ENCODE data around the gene RNF41. TPM values are rescaled to one million over a fixed set of nuclear protein-coding genes. Genes with fewer than 3 reads are reported as not detected.
"Not testable (repeated sequence)": the region's sequence is repeated elsewhere in the genome, so short reads cannot be mapped to it uniquely, and the experiment has no call there.

RNF41 gene
- polyA plus RNA-seq (ENCODE audit: insufficient read length in 3 of 3): 10 to 100 TPM; 43.8 to 50.1 (median 47.2) TPM
- long read RNA-seq, donor 1, full-length matches to known transcripts: 13 of 53 reads
- long read RNA-seq, donor 1, partial matches to known transcripts: 40 of 53 reads
- long read RNA-seq, donor 1, other reads (novel, unspliced or antisense): 0 of 53 reads
- long read RNA-seq, donor 2, full-length matches to known transcripts: 16 of 73 reads
- long read RNA-seq, donor 2, partial matches to known transcripts: 45 of 73 reads
- long read RNA-seq, donor 2, other reads (novel, unspliced or antisense): 12 of 73 reads
- long read RNA-seq, donor 3, full-length matches to known transcripts: 14 of 118 reads
- long read RNA-seq, donor 3, partial matches to known transcripts: 99 of 118 reads
- long read RNA-seq, donor 3, other reads (novel, unspliced or antisense): 5 of 118 reads
- long read RNA-seq, donor 4, full-length matches to known transcripts: 11 of 48 reads
- long read RNA-seq, donor 4, partial matches to known transcripts: 29 of 48 reads
- long read RNA-seq, donor 4, other reads (novel, unspliced or antisense): 8 of 48 reads
- long read RNA-seq, donor 5, full-length matches to known transcripts: 5 of 17 reads
- long read RNA-seq, donor 5, partial matches to known transcripts: 12 of 17 reads
- long read RNA-seq, donor 5, other reads (novel, unspliced or antisense): 0 of 17 reads
- long read RNA-seq, donor 6, full-length matches to known transcripts: 7 of 83 reads
- long read RNA-seq, donor 6, partial matches to known transcripts: 76 of 83 reads
- long read RNA-seq, donor 6, other reads (novel, unspliced or antisense): 0 of 83 reads
- long read RNA-seq, donor 7, full-length matches to known transcripts: 6 of 107 reads
- long read RNA-seq, donor 7, partial matches to known transcripts: 90 of 107 reads
- long read RNA-seq, donor 7, other reads (novel, unspliced or antisense): 11 of 107 reads
- long read RNA-seq, donor 8, full-length matches to known transcripts: 5 of 22 reads
- long read RNA-seq, donor 8, partial matches to known transcripts: 11 of 22 reads
- long read RNA-seq, donor 8, other reads (novel, unspliced or antisense): 6 of 22 reads
- long read RNA-seq, donor 9, full-length matches to known transcripts: 8 of 88 reads
- long read RNA-seq, donor 9, partial matches to known transcripts: 80 of 88 reads
- long read RNA-seq, donor 9, other reads (novel, unspliced or antisense): 0 of 88 reads
- long read RNA-seq, donor 10, full-length matches to known transcripts: 4 of 43 reads
- long read RNA-seq, donor 10, partial matches to known transcripts: 26 of 43 reads
- long read RNA-seq, donor 10, other reads (novel, unspliced or antisense): 13 of 43 reads
- long read RNA-seq, donor 11, full-length matches to known transcripts: 7 of 73 reads
- long read RNA-seq, donor 11, partial matches to known transcripts: 58 of 73 reads
- long read RNA-seq, donor 11, other reads (novel, unspliced or antisense): 8 of 73 reads
- long read RNA-seq, donor 12, full-length matches to known transcripts: 13 of 115 reads
- long read RNA-seq, donor 12, partial matches to known transcripts: 76 of 115 reads
- long read RNA-seq, donor 12, other reads (novel, unspliced or antisense): 26 of 115 reads
- long read RNA-seq, donor 13, full-length matches to known transcripts: 7 of 7 reads
- long read RNA-seq, donor 13, partial matches to known transcripts: 0 of 7 reads
- long read RNA-seq, donor 13, other reads (novel, unspliced or antisense): 0 of 7 reads
- long read RNA-seq, donor 14: 0 reads
- long read RNA-seq, donor 15, full-length matches to known transcripts: 18 of 418 reads
- long read RNA-seq, donor 15, partial matches to known transcripts: 370 of 418 reads
- long read RNA-seq, donor 15, other reads (novel, unspliced or antisense): 30 of 418 reads
- long read RNA-seq, donor 16, full-length matches to known transcripts: 9 of 56 reads
- long read RNA-seq, donor 16, partial matches to known transcripts: 30 of 56 reads
- long read RNA-seq, donor 16, other reads (novel, unspliced or antisense): 17 of 56 reads

GRCh38 chr12:56221757-56222530 is at the start of gene RNF41:
TSS of gene RNF41 (minus strand) at chr12:56221922. CDS start at chr12:56214047, 7,875 bp downstream.
- DNase-seq: peak; percentile 98

GRCh38 chr12:56271031-56271430 is 49.3 kb upstream of the RNF41 start:
- DNase-seq: peak; percentile 12

DNA sequence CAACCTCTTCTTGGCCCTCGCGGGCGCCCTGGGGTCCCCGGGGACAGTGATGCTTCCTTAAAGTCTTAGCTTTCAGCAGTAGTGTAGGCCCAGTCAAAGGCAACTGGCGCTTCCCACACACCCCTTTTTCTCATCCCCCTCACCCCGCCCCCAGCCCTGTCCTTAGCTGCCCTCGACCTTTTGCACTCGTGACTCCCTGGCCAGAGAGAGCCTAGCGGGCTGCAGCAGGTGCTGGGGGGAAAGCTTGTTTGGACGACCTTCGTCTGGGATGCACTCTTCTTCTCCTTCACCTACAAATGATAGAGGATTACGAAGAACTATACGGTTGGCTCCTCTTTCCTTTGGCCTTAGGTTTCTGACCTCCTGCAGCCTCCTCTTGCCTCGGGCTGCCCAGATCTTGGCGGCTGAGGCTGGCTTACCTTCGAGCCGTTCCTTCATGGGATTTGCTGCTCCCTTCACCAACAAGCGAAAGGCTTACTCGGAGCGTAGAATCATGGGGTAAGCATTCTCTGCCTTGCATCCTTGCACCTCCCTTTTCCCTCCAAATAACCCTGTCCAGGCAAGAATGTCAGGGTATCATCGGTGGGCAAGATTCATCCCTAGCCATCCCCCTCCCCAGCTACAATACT is 45.8 kb upstream of the RNF41 start:
- DNase-seq: no peak

DNA sequence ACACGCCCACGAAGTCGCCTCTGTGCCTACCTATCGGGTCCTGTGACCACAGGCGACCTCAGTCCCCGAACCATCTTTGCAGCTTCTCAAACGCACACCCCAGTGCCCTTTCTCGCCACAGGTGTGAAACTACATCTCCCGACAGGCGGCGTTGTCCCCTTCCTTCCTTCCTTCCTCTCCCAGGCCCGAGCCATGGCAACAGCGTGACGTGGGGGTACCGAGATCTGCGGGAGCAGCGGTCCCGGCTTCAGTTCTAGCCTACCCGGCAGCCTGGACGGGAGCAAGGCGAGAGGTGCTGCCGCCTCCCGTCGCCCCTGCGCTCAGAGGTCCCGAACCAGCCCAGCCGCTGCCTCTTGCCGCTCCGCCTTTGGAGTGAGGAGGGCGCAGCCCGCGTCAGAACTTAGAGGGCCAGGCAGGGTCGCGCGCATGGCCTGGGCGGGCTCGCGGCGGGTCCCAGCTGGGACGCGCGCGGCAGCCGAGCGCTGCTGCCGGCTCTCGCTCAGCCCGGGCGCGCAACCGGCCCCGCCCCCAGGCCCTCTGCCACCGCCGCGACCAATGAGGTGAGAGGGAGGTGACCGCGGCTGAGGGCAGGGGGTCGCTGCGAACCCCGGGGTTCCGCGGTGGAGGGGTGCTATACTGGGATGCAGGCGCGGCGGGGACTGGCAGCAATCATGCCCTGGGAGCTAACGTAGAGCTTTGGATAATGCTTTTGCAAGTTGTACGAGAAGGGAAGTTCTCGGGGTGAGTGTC is 45.1 kb upstream of the RNF41 start, which contains the start of gene COQ10A:
COQ10A (plus strand) TSS at position 250 of the 750 bp plus-strand sequence; CDS start at position 427, 177 bp downstream.
- DNase-seq: peak; percentile 92

DNA sequence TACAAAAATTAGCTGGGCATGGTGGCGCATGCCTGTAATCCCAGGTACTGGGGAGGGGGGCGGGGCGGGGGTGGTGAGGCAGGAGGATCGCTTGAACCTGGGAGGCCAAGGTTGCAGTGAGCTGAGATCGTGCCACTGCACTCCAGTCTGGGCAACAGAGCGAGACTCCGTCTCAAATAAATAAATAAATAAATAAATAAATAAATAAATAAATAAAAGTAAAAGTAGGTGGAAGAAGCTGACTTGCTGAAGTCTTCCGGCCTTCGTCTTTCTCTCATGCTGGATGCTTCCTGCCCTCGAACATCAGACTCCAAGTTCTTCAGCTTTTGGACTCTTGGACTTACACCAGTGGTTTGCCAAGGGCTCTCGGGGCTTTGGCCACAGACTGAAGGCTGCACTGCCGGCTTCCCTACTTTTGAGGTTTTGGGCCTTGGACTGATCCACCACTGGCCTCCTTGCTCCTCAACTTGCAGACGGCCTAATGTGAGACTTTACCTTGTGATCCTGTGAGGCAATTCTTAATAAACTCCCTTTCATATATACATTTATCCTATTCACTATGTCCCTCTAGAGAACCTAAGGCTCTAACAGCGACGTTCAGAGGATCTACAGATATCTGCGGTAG is 44.5 kb upstream of the RNF41 start:
- not testable (repeated sequence) for DNase-seq

GRCh38 chr12:56262955-56263354 is 41.2 kb upstream of the RNF41 start:
- DNase-seq: not testable (repeated sequence)

- DNase-seq: no peak
Observed at GRCh38 chr12:56261503-56262232, 39.9 kb upstream of the RNF41 start.

GRCh38 chr12:56260921-56261320 is 39.2 kb upstream of the RNF41 start:
- DNase-seq: no peak

- DNase-seq: no peak
Observed at GRCh38 chr12:56260380-56260779, 38.7 kb upstream of the RNF41 start.

DNA sequence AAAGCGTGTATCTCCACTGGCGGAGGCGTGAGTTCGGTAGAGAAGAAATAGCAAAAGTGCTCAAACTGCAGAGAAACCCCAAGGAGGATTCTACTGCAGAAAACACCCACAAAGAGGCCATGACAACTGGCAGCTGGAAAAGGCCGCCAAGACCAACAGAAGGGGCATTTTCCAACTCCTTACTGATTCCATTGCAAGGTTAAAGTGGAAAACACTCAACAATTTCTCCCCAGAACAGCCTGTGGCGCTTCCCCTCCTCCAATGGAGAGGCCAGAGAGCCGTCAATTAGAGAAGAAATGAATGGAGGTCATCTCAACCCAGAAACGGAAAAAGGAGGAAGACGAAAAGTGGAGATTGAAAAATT is 37.1 kb upstream of the RNF41 start:
- no peak for DNase-seq

DNA sequence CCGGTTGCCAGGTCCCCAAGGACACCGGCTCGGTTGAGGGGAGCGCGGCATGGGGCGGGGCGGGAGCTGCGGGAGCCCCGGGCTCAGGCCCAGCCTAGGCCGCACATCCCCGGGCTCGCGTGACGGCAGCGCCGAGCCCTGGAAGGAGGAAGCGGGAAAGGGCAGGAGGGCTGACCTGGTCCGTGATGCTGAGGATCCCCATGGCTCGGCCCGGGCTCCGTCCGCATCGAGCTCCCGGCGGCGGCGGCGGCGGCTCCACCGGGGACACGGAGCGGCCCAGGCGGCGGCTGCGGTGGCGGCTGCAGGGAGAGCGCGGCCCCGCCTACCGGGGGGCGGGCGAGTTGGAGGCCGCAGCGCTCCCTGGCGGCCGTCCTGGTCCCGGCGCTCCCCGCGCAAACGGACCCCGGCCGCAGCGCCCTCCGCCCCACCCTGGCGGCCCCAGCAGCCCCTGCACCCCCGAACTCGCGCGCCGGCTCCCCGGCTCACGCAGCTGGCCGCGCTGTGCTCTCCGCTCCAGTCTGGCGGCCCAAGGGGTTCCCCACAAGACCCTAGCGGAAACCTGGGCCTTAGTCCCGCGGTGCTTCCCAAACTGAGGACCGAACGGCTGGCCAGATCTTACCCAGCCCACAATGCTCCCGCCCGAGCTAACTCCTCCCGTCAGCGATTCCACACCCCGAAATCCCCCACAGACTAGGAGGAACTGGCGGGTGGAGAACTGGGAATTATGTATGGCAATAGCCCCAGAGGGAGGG is 36.5 kb upstream of the RNF41 start, which contains the start of gene ANKRD52:
ANKRD52 (minus strand) TSS at position 317 of the 752 bp plus-strand sequence; CDS start at position 202, 115 bp downstream.
- DNase-seq: peak; percentile 79

DNA sequence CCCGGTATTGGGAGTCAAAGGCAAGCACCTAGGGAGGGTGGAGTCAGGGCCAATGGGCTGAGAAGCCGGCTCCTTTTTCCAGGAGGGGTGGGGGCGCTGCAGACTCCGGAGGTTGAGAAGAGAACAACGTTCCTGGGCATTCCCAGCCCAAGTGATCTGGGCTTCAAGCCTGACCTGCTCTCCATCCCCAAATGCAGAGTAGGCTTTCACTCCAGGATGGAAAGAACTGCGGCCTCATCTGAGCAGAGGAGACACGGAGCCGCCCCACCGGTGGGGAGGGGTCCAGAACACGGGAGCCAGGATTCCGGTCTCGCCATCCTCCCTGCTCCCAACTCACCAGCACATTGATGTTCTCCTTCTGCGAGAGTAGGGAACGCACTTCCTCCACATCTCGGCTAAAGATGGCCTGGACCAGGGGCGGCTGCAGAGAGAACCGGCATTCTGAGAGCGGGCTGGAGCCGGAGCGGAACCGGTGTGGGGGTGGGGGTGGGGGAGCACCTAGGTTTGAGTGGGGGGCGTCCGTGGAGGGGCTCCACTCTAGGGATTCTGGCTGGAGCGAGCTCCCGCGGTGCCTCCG is 35.9 kb upstream of the RNF41 start:
- no peak for DNase-seq

GRCh38 chr12:56257071-56257470 is 35.3 kb upstream of the RNF41 start:
- no peak for DNase-seq

DNA sequence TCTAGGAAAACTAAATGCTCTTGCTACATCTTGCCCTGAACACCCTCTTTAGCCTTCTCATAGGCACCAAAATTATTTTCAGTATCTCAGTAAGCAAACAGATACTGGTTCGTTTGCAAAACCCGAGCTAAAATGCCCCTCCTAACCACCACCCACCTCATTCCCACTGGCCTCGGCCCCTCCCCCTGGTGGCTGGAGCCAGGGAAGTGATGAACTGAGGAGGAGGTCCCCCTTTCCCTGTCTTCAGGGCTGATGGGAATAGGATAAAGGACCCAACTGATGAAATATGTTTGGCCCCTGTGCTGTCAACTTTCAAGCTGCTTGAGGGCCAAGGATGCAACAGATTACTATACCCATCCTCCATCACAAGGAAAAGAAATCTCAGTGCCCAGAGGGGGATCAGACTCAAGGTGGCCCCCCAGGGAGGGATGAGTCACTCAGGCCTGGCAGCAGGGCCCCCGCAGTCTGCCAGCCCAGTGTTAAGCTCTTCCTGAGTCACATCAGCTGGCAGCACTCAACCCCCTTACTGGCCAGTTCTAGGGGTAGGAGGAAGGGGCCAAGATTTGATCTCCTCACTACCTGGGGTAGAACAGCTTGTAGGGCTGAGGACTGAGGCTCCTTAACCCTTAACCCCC is 34.7 kb upstream of the RNF41 start:
- no peak for DNase-seq

DNA sequence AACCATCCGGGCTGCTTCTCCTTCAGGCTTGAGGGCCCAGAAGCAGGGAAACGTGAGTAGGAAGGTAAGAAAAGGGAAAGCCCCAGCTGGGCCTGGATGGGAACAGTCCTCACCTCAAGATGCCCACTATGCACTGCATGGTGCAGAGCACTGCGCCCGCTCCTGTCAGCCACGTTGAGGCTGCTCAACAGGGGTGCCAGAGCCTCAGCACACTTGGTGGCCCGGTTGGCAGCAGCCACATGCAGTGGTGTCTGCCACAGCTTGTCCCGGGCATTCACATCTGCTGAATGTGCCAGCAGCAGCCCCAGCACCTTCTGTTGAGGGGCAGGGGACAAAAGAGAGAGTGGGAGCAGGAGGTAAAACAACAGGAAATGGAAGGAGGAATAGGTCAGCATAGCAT is 33.9 kb upstream of the RNF41 start:
- no peak for DNase-seq
